HEK293 (cell line): Measurements from ENCODE around the gene TEKT5.

Experiments used
- CTCF ChIP-seq: fragments of 450-650 bp; formaldehyde crosslinking; IDR thresholded peaks from 2 replicates; pipeline ENCODE4 v1.5.1; 2016; ENCODE audit warnings: missing biosample characterization, missing genetic modification characterization
- GFI1B ChIP-seq: fragments of 450-650 bp; formaldehyde crosslinking; IDR thresholded peaks from 2 replicates; pipeline ENCODE4 v1.5.1; 2016; ENCODE audit warnings: missing biosample characterization, missing genetic modification characterization
- IKZF3 ChIP-seq: fragments of 450-650 bp; IDR thresholded peaks from 2 replicates; pipeline ENCODE4 v1.5.0; 2018; ENCODE audit warnings: missing biosample characterization, mild to moderate bottlenecking, missing genetic modification characterization, moderate library complexity
- REST ChIP-seq: fragments of 450-650 bp; formaldehyde crosslinking; IDR thresholded peaks from 2 replicates; pipeline ENCODE4 v1.5.1; 2016; ENCODE audit warnings: missing biosample characterization, missing genetic modification characterization
- YY1 ChIP-seq: fragments of 450-650 bp; formaldehyde crosslinking; IDR thresholded peaks from 2 replicates; pipeline ENCODE4 v1.5.1; 2018; ENCODE audit warnings: missing biosample characterization, missing genetic modification characterization
- ZNF148 ChIP-seq: fragments of 450-650 bp; formaldehyde crosslinking; IDR thresholded peaks from 2 replicates; pipeline ENCODE4 v1.5.0; 2017; ENCODE audit warnings: missing biosample characterization, missing genetic modification characterization, borderline replicate concordance
- ZNF211 ChIP-seq: fragments of 450-650 bp; formaldehyde crosslinking; IDR thresholded peaks from 2 replicates; pipeline ENCODE4 v1.5.1; 2016; ENCODE audit warnings: low read depth, missing biosample characterization, missing genetic modification characterization
- ZNF214 ChIP-seq: fragments of 450-650 bp; formaldehyde crosslinking; IDR thresholded peaks from 2 replicates; pipeline ENCODE4 v1.5.1; 2017; ENCODE audit warnings: missing biosample characterization, mild to moderate bottlenecking, missing genetic modification characterization, borderline replicate concordance
- ZNF335 ChIP-seq: fragments of 450-650 bp; formaldehyde crosslinking; conservative IDR thresholded peaks from 2 replicates; pipeline ENCODE4 v1.5.1; 2016; ENCODE audit warnings: missing biosample characterization, missing genetic modification characterization
- ZNF433 ChIP-seq: fragments of 450-650 bp; formaldehyde crosslinking; IDR thresholded peaks from 2 replicates; pipeline ENCODE4 v1.5.1; 2016; ENCODE audit warnings: missing biosample characterization, missing genetic modification characterization, low read depth
- ZSCAN4 ChIP-seq: fragments of 450-650 bp; formaldehyde crosslinking; IDR thresholded peaks from 2 replicates; pipeline ENCODE4 v1.5.1; 2017; ENCODE audit warnings: missing biosample characterization, missing genetic modification characterization

- no peak for TF ChIP-seq IKZF3 (tag by site-specific recombination)
- TF ChIP-seq YY1 (tag by site-specific recombination), result no peak
- no peak for TF ChIP-seq ZSCAN4 (tag by site-specific recombination)
- TF ChIP-seq CTCF (tag by site-specific recombination), result no peak
- TF ChIP-seq ZNF148 (tag by site-specific recombination), result no peak
- TF ChIP-seq ZNF214 (tag by site-specific recombination), result no peak
- TF ChIP-seq GFI1B (tag by site-specific recombination), result no peak
- TF ChIP-seq REST (tag by site-specific recombination), result no peak
- TF ChIP-seq ZNF433 (tag by site-specific recombination), result no peak
- no peak for TF ChIP-seq ZNF335 (tag by site-specific recombination)
- TF ChIP-seq ZNF211 (tag by site-specific recombination), result no peak
Measured at GRCh38 chr16:10616756-10617640, 77.7 kb downstream of the TEKT5 start.
